GM23248 (cell line): Measurements from ENCODE around the gene AFDN. TPM values are rescaled to one million over a fixed set of nuclear protein-coding genes. Genes with fewer than 3 reads are reported as not detected.
"Not testable (repeated sequence)": the region's sequence is repeated elsewhere in the genome, so short reads cannot be mapped to it uniquely, and the experiment has no call there.

ENCODE experiments used
- DNase-seq: peaks from one replicate; pipeline ENCODE4 v3.0.0-alpha.2; 2015
- H2AFZ ChIP-seq: fragments of 200-600 bp; sonication (generic); 2 replicates; pipeline ENCODE4 v1.6.1; 2016; ENCODE audit warnings: antibody characterized with exemption
- H3F3A ChIP-seq: fragments of 200-600 bp; sonication (generic); 2 replicates; pipeline ENCODE4 v1.6.1; 2016; ENCODE audit warnings: mild to moderate bottlenecking, antibody characterized with exemption, mixed run types; ENCODE audit not compliant: insufficient read depth
- H3K27ac ChIP-seq: fragments of 200-600 bp; sonication (generic); 2 replicates; pipeline ENCODE4 v1.5.1; 2016; ENCODE audit warnings: mild to moderate bottlenecking
- H3K27me3 ChIP-seq: fragments of 200-600 bp; sonication (generic); replicated peaks from 2 replicates; pipeline ENCODE4 v1.6.1; 2016; ENCODE audit warnings: mild to moderate bottlenecking; ENCODE audit not compliant: insufficient read depth
- H3K36me3 ChIP-seq: fragments of 200-600 bp; sonication (generic); 2 replicates; pipeline ENCODE4 v1.6.1; 2016; ENCODE audit warnings: low read depth, mild to moderate bottlenecking
- H3K4me1 ChIP-seq: fragments of 200-600 bp; sonication (generic); 2 replicates; pipeline ENCODE4 v1.6.1; 2016; ENCODE audit warnings: mild to moderate bottlenecking; ENCODE audit not compliant: insufficient read depth
- H3K4me2 ChIP-seq: fragments of 200-600 bp; sonication (generic); one replicate; pipeline ENCODE4 v1.6.1; 2016; ENCODE audit warnings: mild to moderate bottlenecking; ENCODE audit not compliant: unreplicated experiment
- H3K4me3 ChIP-seq: fragments of 200-600 bp; sonication (generic); 2 replicates; pipeline ENCODE4 v1.5.1; 2016; ENCODE audit warnings: mild to moderate bottlenecking
- H3K79me2 ChIP-seq: fragments of 200-600 bp; sonication (generic); 2 replicates; pipeline ENCODE4 v1.6.1; 2016; ENCODE audit warnings: mild to moderate bottlenecking; ENCODE audit not compliant: insufficient read depth
- H3K9ac ChIP-seq: fragments of 200-600 bp; sonication (generic); 2 replicates; pipeline ENCODE4 v1.6.1; 2016; ENCODE audit warnings: mild to moderate bottlenecking
- H3K9me2 ChIP-seq: fragments of 200-600 bp; sonication (generic); 2 replicates; pipeline ENCODE4 v1.6.1; 2016; ENCODE audit warnings: mixed run types, mild to moderate bottlenecking, moderate library complexity; ENCODE audit not compliant: insufficient read depth
- H3K9me3 ChIP-seq: fragments of 200-600 bp; sonication (generic); one replicate; pipeline ENCODE4 v1.6.1; 2017; ENCODE audit warnings: low read depth
- H4K20me1 ChIP-seq: fragments of 200-600 bp; sonication (generic); 2 replicates; pipeline ENCODE4 v1.6.0; 2016; ENCODE audit not compliant: insufficient read depth
- EZH2 ChIP-seq: fragments of 200-600 bp; sonication (generic); IDR thresholded peaks from 2 replicates; pipeline ENCODE4 v1.6.1; 2018; ENCODE audit warnings: antibody characterized with exemption, mild to moderate bottlenecking; ENCODE audit not compliant: insufficient read depth, poor library complexity, severe bottlenecking
- EZH2phosphoT487 ChIP-seq: fragments of 200-600 bp; sonication (generic); IDR thresholded peaks from 2 replicates; pipeline ENCODE4 v1.6.1; 2018; ENCODE audit warnings: antibody characterized with exemption, moderate library complexity, mild to moderate bottlenecking, low read depth; ENCODE audit not compliant: insufficient read depth
- WGBS, 2 experiments: methylation state at CpG; one replicate each; pipeline ENCODE4 v1.1.6; 2015 to 2017; ENCODE audit warnings: low lambda C conversion rate in 2 of 2, low coverage in 1 of 2; ENCODE audit errors: missing lambda C conversion rate in 2 of 2; 5-methylcytosine and 5-hydroxymethylcytosine counted together
- in situ Hi-C: fragments of 300-500 bp; cut with MboI; formaldehyde crosslinking; loops from 2 replicates; pipeline ENCODE4 v1.15.0; 2020
- polyA plus RNA-seq: library from polyadenylated mRNA; unstranded; fragments of >200 nt; fragmentation: Nextera tagmentation; extraction: Ambion mirVana; gene quantifications from 2 replicates; pipeline ENCODE4 v1.2.1, GENCODE V29; 2016
- total RNA-seq: library from RNA; depleted of rRNA; stranded (reverse); fragments of >200 nt; shearing (Covaris generic); gene quantifications from 2 replicates; pipeline ENCODE4 v1.2.3, GENCODE V29; 2014

The AFDN gene
- total and polyA plus RNA-seq, 2 experiments from 2014 or later: 4.5 to 13.8 TPM

DNA sequence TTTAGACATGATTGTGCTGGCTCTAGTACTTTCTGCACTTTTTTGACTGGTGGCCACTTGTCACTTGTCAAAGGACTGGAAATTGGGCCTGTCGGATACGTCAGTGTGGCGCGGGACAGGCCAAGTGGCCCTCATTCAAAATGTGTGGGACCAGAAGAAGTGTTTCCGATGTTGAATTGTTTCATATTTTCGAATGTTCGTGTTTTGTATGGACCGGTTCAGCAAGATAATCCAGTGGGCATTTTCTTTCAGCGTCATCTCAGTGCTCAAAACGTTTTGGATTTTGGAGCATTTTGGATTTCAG lies 174.3 kb downstream of the AFDN start:
- Histone ChIP-seq H4K20me1 (no peaks in the 10 kb centered on the region), H3K9ac (no peak overlapping the region), H3K27ac (no peak overlapping the region), H3K4me3 (no peak overlapping the region), H3K27me3 (peaks cover 27% of the 10 kb centered on the region), H3K36me3 (no peaks in the 10 kb centered on the region), H3K9me2 (no peaks in the 10 kb centered on the region), H3K9me3 (no peaks in the 10 kb centered on the region), H3K4me1 (no peaks in the 10 kb centered on the region), H3F3A (0 out of 2 replicates have a peak, but pooled peaks cover 8% of the 10 kb centered on the region), H3K79me2 (no peaks in the 10 kb centered on the region), H3K4me2 (no peak overlapping the region), H2AFZ (no peak overlapping the region)
- DNase-seq: no peak
- 95 to 98% methylated on average over 10 of the region's 10 CpGs for WGBS, 2 experiments
- TF ChIP-seq EZH2phosphoT487 (no peak), EZH2 (no peak)
- in situ Hi-C loops: no loop called here

DNA sequence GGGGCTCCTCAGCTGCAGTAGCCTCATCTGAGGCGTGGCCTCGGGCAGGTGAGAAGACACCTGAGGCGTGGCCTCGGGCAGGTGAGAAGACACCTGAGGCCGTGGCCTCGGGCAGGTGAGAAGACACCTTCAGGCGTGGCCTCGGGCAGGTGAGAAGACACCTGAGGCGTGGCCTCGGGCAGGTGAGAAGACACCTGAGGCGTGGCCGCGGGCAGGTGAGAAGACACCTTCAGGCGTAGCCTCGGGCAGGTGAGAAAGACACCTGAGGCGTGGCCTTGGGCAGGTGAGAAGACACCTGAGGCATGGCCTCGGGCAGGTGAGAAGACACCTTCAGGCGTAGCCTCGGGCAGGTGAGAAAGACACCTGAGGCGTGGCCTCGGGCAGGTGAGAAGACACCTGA lies 174.8 kb downstream of the AFDN start:
- H3K27ac ChIP-seq, H3K9me2 ChIP-seq, H3K4me1 ChIP-seq, H3K4me3 ChIP-seq, H4K20me1 ChIP-seq, H3K4me2 ChIP-seq, in situ Hi-C loops, H3K36me3 ChIP-seq, H3K79me2 ChIP-seq, H2AFZ ChIP-seq, H3K9ac ChIP-seq, H3K9me3 ChIP-seq, DNase-seq: not testable (repeated sequence)
- H3F3A ChIP-seq: peaks cover 14% of the 10 kb centered on the region
- H3K27me3 ChIP-seq: peaks cover 27% of the 10 kb centered on the region
- 75 to 89% methylated on average over 6 to 21 of the region's 21 CpGs for WGBS, 2 experiments

DNA sequence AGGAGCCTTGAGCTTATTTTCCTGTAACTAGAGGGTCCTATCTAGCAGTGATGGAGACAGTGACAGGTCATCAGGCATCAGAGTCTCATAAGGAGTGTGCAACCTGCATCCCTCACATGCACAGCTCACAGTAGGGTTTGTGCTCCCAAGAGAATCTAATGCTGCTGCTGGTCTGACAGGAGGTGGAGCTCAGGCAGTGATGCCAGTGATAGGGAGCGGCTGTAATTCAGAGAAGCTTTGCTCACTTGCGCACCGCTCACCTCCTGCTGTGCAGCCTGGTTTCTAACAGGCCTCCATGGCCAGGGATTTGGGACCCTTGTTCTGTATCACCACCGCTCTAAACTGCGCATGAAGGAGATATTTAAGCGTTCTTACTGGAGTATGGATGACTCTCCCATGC lies 176.1 kb downstream of the AFDN start:
- Histone ChIP-seq H3K4me3 (no peak overlapping the region), H3K27me3 (peaks cover 23% of the 10 kb centered on the region), H3K79me2 (no peaks in the 10 kb centered on the region), H3K9me2 (no peaks in the 10 kb centered on the region), H3K9ac (no peak overlapping the region), H3K27ac (no peak overlapping the region), H3K4me2 (no peak overlapping the region), H3K4me1 (peaks cover 8% of the 10 kb centered on the region), H3K9me3 (no peaks in the 10 kb centered on the region), H2AFZ (no peak overlapping the region), H4K20me1 (no peaks in the 10 kb centered on the region), H3K36me3 (no peaks in the 10 kb centered on the region), H3F3A (peaks cover 21% of the 10 kb centered on the region)
- no peak for DNase-seq
- TF ChIP-seq EZH2phosphoT487 (no peak), EZH2 (no peak)
- in situ Hi-C loops: no loop called here
- 88 to 90% methylated on average over 6 of the region's 6 CpGs for WGBS, 2 experiments

GRCh38 chr6:168004023-168004422 lies 177.3 kb downstream of the AFDN start:
- Histone ChIP-seq H3F3A (peaks cover 29% of the 10 kb centered on the region), H3K9ac (no peak overlapping the region), H3K4me3 (no peak overlapping the region), H3K27ac (no peak overlapping the region), H3K79me2 (no peaks in the 10 kb centered on the region), H4K20me1 (no peaks in the 10 kb centered on the region), H3K9me2 (no peaks in the 10 kb centered on the region), H3K4me2 (no peak overlapping the region), H3K27me3 (peaks cover 14% of the 10 kb centered on the region; the same call in 1 of the 2 replicates), H3K36me3 (no peaks in the 10 kb centered on the region), H3K9me3 (no peaks in the 10 kb centered on the region), H3K4me1 (peaks cover 8% of the 10 kb centered on the region), H2AFZ (no peak overlapping the region)
- no peak for DNase-seq
- in situ Hi-C loops: no loop called here
- 92% methylated on average over 6 to 7 of the region's 7 CpGs for WGBS, 2 experiments
- TF ChIP-seq EZH2phosphoT487 (no peak), EZH2 (no peak)

- peaks cover 14% of the 10 kb centered on the region; the same call in 1 of the 2 replicates for H3K27me3 ChIP-seq
- in situ Hi-C loops: no loop called here
- H2AFZ ChIP-seq: no peak overlapping the region
- WGBS, 2 experiments: 96 to 98% methylated on average over 11 of the region's 11 CpGs
- no peak overlapping the region for H3K27ac ChIP-seq
- H3F3A ChIP-seq: peaks cover 36% of the 10 kb centered on the region
- no peaks in the 10 kb centered on the region for H3K9me2 ChIP-seq
- no peak for DNase-seq
- H3K9me3 ChIP-seq: no peaks in the 10 kb centered on the region
- no peak overlapping the region for H3K4me2 ChIP-seq
- H3K9ac ChIP-seq: no peak overlapping the region
- H3K4me3 ChIP-seq: no peak overlapping the region
- no peaks in the 10 kb centered on the region for H3K36me3 ChIP-seq
- no peaks in the 10 kb centered on the region for H4K20me1 ChIP-seq
- TF ChIP-seq EZH2: no peak
- TF ChIP-seq EZH2phosphoT487: no peak
- H3K79me2 ChIP-seq: no peaks in the 10 kb centered on the region
- peaks cover 8% of the 10 kb centered on the region for H3K4me1 ChIP-seq
Measured at GRCh38 chr6:168004945-168005344, 178.2 kb downstream of the AFDN start.
